Neural progenitor cell (in vitro differentiated cells): ENCODE results near the gene HCST. TPM values are rescaled to one million over a fixed set of nuclear protein-coding genes. Genes with fewer than 3 reads are reported as not detected.

Source experiments
- DNase-seq: peaks from one replicate; pipeline ENCODE4 v3.0.0-alpha.2; 2016; ENCODE audit warnings: low spot score
- H2AFZ ChIP-seq: fragments of 200-600 bp; sonication (generic); replicated peaks from 2 replicates; pipeline ENCODE4 v1.6.1; 2016; ENCODE audit warnings: antibody characterized with exemption
- H3F3A ChIP-seq: fragments of 200-600 bp; sonication (generic); 2 replicates; pipeline ENCODE4 v1.6.1; 2016; ENCODE audit warnings: antibody characterized with exemption, low read depth
- H3K27ac ChIP-seq: fragments of 200-600 bp; sonication (generic); 2 replicates; pipeline ENCODE4 v1.5.1; 2016; ENCODE audit warnings: mild to moderate bottlenecking
- H3K27me3 ChIP-seq: fragments of 200-600 bp; sonication (generic); 2 replicates; pipeline ENCODE4 v1.6.1; 2016; ENCODE audit warnings: mild to moderate bottlenecking, moderate library complexity
- H3K36me3 ChIP-seq: fragments of 200-600 bp; sonication (generic); 2 replicates; pipeline ENCODE4 v1.5.1; 2016
- H3K4me1 ChIP-seq: fragments of 200-600 bp; sonication (generic); 2 replicates; pipeline ENCODE4 v1.6.1; 2016; ENCODE audit warnings: mixed run types
- H3K4me2 ChIP-seq: fragments of 200-600 bp; sonication (generic); 2 replicates; pipeline ENCODE4 v1.6.1; 2016
- H3K4me3 ChIP-seq: fragments of 200-600 bp; sonication (generic); 2 replicates; pipeline ENCODE4 v1.5.1; 2016
- H3K79me2 ChIP-seq: fragments of 200-600 bp; sonication (generic); 2 replicates; pipeline ENCODE4 v1.6.1; 2016; ENCODE audit warnings: low read depth
- H3K9ac ChIP-seq: fragments of 200-600 bp; sonication (generic); 2 replicates; pipeline ENCODE4 v1.6.1; 2016
- H3K9me3 ChIP-seq: fragments of 200-600 bp; sonication (generic); 2 replicates; pipeline ENCODE4 v1.5.1; 2016; ENCODE audit warnings: low read depth
- H4K20me1 ChIP-seq: fragments of 200-600 bp; sonication (generic); 2 replicates; pipeline ENCODE4 v1.6.1; 2016; ENCODE audit warnings: low read depth
- H3K27ac Mint-ChIP-seq: 3 replicates; pipeline ENCODE4 v1.8.0; 2021; ENCODE audit warnings: mixed read lengths
- H3K27me3 Mint-ChIP-seq: 2 replicates; pipeline ENCODE4 v1.8.0; 2022; ENCODE audit warnings: low read depth, mild to moderate bottlenecking, inconsistent platforms, moderate library complexity, mixed read lengths; ENCODE audit not compliant: insufficient read depth
- H3K36me3 Mint-ChIP-seq: 3 replicates; pipeline ENCODE4 v1.8.0; 2021; ENCODE audit warnings: mixed read lengths
- H3K4me1 Mint-ChIP-seq: 3 replicates; pipeline ENCODE4 v1.8.0; 2021; ENCODE audit warnings: mixed read lengths
- H3K4me3 Mint-ChIP-seq: 3 replicates; pipeline ENCODE4 v1.8.0; 2021; ENCODE audit warnings: mild to moderate bottlenecking, moderate library complexity, mixed read lengths
- H3K9me3 Mint-ChIP-seq: 3 replicates; pipeline ENCODE4 v1.8.0; 2020; ENCODE audit warnings: mixed read lengths
- CTCF ChIP-seq: fragments of 200-600 bp; sonication (generic); IDR thresholded peaks from 2 replicates; pipeline ENCODE4 v1.5.1; 2017; ENCODE audit warnings: antibody characterized with exemption, mild to moderate bottlenecking
- EZH2 ChIP-seq: fragments of 200-600 bp; sonication (generic); IDR thresholded peaks from 2 replicates; pipeline ENCODE4 v1.6.1; 2017; ENCODE audit warnings: antibody characterized with exemption, mild to moderate bottlenecking, moderate library complexity
- EZH2phosphoT487 ChIP-seq: fragments of 200-600 bp; sonication (generic); IDR thresholded peaks from 2 replicates; pipeline ENCODE4 v1.6.1; 2017; ENCODE audit warnings: antibody characterized with exemption
- total RNA-seq: library from RNA; depleted of rRNA; stranded (reverse); fragments of >200 nt; gene quantifications from 2 replicates; pipeline ENCODE4 v1.2.3, GENCODE V29; 2015; ENCODE audit warnings: low replicate concordance

Gene HCST
- total RNA-seq, 1 donor from 2014 or later = not detected

- peaks cover 10% of the 10 kb centered on the region for H3K79me2 ChIP-seq
- H3K9ac ChIP-seq = no peak overlapping the region
- H4K20me1 ChIP-seq = peaks cover 7% of the 10 kb centered on the region
- Mint-ChIP-seq H3K4me3 (no peak overlapping the region), H3K27ac (no peak overlapping the region), H3K4me1 (peaks cover 23% of the 10 kb centered on the region), H3K27me3 (no peaks in the 10 kb centered on the region), H3K36me3 (no peaks in the 10 kb centered on the region), H3K9me3 (no peaks in the 10 kb centered on the region)
- peaks cover 7% of the 10 kb centered on the region for H3K4me1 ChIP-seq
- DNase-seq = no peak
- TF ChIP-seq EZH2phosphoT487 = no peak
- TF ChIP-seq EZH2 = no peak
- no peak for TF ChIP-seq CTCF
- H2AFZ ChIP-seq = peak overlapping the region; percentile 60
- no peak overlapping the region for H3K4me3 ChIP-seq
- peaks cover 12% of the 10 kb centered on the region for H3F3A ChIP-seq
- no peaks in the 10 kb centered on the region for H3K36me3 ChIP-seq
- H3K9me3 ChIP-seq = no peaks in the 10 kb centered on the region
- peak overlapping the region; percentile 58 for H3K4me2 ChIP-seq
- H3K27ac ChIP-seq = no peak overlapping the region
- no peaks in the 10 kb centered on the region for H3K27me3 ChIP-seq
Measured at GRCh38 chr19:35932291-35932936, 30.1 kb downstream of the HCST start.

- Mint-ChIP-seq H3K4me1 (peaks cover 33% of the 10 kb centered on the region), H3K27ac (peak within 1 kb of the TSS; percentile 5), H3K27me3 (peaks cover 4% of the 10 kb centered on the region), H3K9me3 (no peaks in the 10 kb centered on the region), H3K4me3 (peak within 1 kb of the TSS; percentile 89), H3K36me3 (peaks cover 3% of the 10 kb centered on the region)
- peak within 1 kb of the TSS; percentile 89 for H2AFZ ChIP-seq
- peak within 1 kb of the TSS; percentile 75 for H3K9ac ChIP-seq
- peaks cover 8% of the 10 kb centered on the region for H3K4me1 ChIP-seq
- H3K79me2 ChIP-seq = peaks cover 16% of the 10 kb centered on the region
- H3K27me3 ChIP-seq = no peaks in the 10 kb centered on the region
- no peak within 1 kb of the TSS for H3K27ac ChIP-seq
- no peaks in the 10 kb centered on the region for H3K9me3 ChIP-seq
- peak; percentile 95 for DNase-seq
- TF ChIP-seq EZH2phosphoT487 (no peak), CTCF (no peak), EZH2 (no peak)
- peak within 1 kb of the TSS; percentile 92 for H3K4me2 ChIP-seq
- H4K20me1 ChIP-seq = peaks cover 25% of the 10 kb centered on the region
- peaks cover 9% of the 10 kb centered on the region for H3F3A ChIP-seq
- peak within 1 kb of the TSS; percentile 99 for H3K4me3 ChIP-seq
- no peaks in the 10 kb centered on the region for H3K36me3 ChIP-seq
Measured at GRCh38 chr19:35935911-35936737, 33.8 kb downstream of the HCST start, which contains the start of gene LRFN3. LRFN3 (plus strand) TSS chr19:35936374; CDS start chr19:35939426, 3,052 bp downstream.

GRCh38 chr19:35936738-35937268 lies 34.5 kb downstream of the HCST start:
- H3K9me3 ChIP-seq = no peaks in the 10 kb centered on the region
- Mint-ChIP-seq H3K36me3 (peaks cover 3% of the 10 kb centered on the region), H3K27ac (no peak overlapping the region), H3K4me3 (peak overlapping the region; percentile 85), H3K27me3 (peaks cover 4% of the 10 kb centered on the region), H3K9me3 (no peaks in the 10 kb centered on the region), H3K4me1 (peaks cover 29% of the 10 kb centered on the region)
- H3F3A ChIP-seq = peaks cover 7% of the 10 kb centered on the region
- DNase-seq = no peak
- H3K4me3 ChIP-seq = peak overlapping the region; percentile 99
- peak overlapping the region; percentile 92 for H3K4me2 ChIP-seq
- H3K9ac ChIP-seq = peak overlapping the region; percentile 75
- H3K27ac ChIP-seq = no peak overlapping the region
- H2AFZ ChIP-seq = no peak overlapping the region
- H3K36me3 ChIP-seq = no peaks in the 10 kb centered on the region
- H4K20me1 ChIP-seq = peaks cover 25% of the 10 kb centered on the region
- no peaks in the 10 kb centered on the region for H3K27me3 ChIP-seq
- H3K4me1 ChIP-seq = peaks cover 8% of the 10 kb centered on the region
- TF ChIP-seq EZH2 (no peak), EZH2phosphoT487 (no peak), CTCF (no peak)
- peaks cover 16% of the 10 kb centered on the region for H3K79me2 ChIP-seq
